GM18867 (cell line): ENCODE data around the gene LDLRAD2.
"Not testable (repeated sequence)": the region's sequence is repeated elsewhere in the genome, so short reads cannot be mapped to it uniquely, and the experiment has no call there.

ENCODE experiments used
- ATAC-seq: cut with Tn5 transposase; IDR thresholded peaks from one replicate; pipeline ENCODE4 v1.9.1; 2021; ENCODE audit warnings: mild to moderate bottlenecking, moderate library complexity; ENCODE audit not compliant: unreplicated experiment

LDLRAD2 gene

DNA sequence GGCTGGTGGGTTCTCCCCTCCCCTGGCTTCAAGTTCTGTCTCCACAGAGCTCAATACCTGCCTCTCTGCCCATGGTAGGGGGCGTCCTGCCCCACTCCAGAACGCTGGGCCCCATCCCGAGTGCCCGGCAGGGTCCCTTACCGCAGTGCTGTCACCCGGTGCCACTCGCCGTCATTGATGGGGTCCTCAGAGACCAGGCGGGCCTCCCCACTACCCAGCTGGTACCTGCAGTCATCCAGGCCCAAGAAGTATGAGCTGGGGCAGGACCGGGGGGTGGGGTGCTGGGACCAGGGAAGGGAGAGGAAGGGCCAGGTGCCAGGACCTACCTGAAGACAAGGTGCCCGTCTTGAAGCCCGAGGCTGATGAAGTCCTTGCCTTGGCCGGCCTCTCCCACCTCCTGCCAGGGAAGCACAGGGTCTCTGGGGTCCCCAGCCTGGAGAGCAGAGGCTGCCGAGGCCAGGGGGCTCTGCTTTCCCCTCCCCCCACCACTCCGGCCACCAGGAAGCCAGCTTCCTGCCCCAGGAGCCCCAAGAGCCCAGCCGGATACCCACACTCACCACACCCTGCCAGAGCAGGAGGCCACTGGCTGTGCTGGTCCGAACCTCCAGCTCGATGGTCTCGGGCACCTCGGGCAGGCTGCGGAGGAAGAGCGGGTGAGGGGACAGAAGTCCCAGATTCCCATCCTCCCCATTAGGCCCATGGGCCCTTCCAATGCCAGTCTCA, 12.1 kb downstream of the LDLRAD2 start:
- ATAC-seq, result no peak

DNA sequence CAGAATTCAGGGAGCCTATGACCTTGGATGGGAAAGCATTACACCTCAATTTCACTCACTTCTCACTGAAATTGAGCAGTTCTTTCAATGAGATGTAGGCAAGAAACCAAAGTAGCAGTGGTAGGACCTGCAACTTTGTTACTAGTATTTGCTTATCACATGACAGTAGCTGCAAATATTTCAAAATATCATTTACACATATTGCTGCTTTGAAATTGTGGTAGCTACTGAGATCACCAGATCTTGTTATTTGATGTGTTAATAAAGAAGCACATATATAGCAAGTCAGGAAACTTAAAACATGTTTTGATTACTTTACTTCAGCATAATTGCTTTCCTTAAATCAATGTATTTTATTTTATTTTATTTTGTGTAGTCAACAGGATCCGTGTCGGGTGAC, 12.9 kb downstream of the LDLRAD2 start:
- no peak for ATAC-seq

DNA sequence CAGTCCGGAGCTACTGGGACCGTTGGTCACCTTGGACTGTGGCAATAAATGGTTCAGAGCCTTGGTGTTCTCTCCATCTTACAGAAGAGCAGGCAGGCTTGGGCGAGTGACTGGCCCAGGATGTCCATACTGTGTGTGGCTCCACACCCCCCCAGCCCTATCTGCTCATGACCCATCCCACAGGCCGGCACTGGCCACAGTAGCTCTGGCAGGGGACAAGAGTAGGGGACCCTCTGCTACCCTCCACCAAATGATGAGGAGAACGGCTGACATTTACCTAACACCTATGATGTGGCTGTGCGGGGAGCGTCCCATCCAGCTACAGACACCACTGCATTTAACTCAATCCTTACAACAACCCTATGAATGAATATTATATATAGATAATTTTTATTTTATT, 13.3 kb downstream of the LDLRAD2 start:
- no peak for ATAC-seq

DNA sequence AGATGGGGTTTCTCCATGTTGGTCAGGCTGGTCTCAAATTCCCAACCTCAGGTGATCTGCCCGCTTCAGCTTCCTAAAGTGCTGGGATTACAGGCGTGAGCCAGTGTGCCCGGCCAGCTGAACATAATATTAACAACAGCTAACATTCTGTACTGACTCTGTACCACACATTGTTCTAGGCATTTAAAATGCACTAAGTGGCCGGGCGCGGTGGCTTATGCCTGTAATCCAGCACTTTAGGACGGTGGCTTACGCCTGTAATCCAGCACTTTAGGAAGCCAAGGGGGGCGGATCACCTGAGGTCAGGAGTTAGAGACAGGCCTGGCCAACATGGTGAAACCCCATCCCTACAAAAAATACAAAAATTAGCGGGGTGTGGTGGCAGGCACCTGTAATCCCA, 14.6 kb downstream of the LDLRAD2 start:
- not testable (repeated sequence) for ATAC-seq

DNA sequence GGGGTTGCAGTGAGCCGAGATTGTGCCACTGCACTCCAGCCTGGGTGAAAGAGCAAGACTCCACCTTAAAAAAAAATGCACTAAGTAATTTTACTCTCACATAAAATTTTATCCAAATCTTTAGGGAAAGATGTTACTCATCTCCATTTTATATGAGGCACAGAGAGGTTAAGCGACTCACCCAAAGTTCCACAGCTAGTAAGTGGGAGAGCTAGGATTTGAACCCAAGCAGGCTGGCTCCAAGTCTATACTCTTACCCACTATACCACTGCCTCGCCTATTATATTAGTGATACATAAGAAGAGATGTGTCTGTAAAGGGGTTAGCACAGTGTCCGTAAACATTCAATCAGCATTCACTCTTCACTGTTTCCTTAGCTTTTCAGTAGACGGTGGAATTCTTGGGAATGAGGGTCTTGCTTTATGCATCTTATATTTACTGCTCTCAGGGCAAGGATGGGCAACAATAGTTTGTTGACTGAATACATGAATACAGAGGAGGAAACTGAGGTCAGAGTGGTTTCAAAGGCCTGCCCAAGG, 15.1 kb downstream of the LDLRAD2 start:
- ATAC-seq, result no peak

DNA sequence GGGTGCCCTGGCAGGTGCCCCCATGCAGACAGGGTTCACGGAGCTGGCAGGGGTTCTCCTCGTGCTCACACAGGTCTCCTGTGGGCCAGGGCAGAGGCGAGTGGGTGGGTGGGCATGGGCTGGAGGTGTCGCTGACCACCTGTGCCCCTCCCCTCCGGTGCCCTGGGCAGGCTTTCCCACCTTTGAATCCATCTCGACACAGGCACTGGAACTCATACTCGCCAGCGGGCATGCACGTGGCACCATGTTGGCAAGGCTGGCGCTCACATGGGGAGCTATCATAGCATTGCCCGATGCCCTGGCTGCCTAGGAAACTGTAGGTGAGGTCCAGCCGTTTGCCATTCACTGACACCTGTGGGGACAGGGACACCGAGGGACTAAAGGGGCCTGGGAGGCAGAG, 16.0 kb downstream of the LDLRAD2 start:
- no peak for ATAC-seq

DNA sequence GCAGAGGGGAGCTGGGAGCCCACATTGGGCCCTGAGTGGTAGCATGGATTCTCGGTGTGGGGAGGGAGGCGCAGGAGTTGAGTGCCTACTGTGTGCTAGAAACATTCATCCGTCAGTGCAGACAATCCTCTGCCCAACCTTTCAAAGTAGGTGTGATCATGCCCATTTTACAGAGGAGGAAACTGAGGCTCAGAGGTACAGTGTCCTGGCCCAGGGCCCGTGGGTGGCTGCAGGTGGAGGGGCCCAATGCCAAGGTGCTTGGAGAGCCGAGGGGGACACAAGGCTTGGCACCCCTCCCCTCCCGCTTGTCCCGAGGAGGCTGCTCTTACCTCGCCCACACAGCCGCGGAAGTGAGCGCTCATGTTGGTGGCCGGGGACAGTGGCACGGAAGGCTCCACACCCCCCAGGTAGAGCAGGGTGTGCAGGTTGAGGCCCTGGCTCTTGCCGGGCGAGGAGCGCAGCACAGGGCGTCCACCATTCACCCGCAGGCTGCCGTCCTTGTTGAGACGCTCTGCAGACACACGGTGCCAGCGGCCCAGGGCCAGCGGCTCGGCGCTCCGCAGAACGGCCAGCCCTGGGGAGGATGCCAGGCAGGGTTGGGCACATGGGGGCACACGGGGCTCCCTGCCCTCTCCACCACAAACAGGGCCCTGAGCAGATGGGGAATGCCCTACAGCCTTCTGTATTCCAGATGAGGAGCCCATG, 16.6 kb downstream of the LDLRAD2 start:
- ATAC-seq, result no peak

DNA sequence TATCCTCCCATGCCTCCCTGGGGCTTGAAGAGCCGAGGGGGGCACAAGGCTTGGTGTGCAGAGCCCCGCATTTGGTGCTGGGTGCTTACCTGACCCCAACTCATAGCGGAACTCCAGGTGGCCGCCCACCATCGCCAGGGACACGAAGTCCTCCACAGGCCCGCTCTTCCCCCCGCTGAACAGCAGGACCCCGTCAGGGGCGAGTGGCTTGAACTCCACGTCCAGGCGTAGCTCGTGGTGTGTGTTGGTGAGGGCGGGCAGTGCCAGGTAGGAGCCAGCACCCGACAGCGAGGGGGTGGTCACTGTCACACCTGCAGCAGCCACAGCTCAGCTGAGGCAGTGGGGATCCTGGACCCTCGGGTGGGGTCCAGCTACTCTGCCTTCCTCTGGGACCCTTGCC, 17.2 kb downstream of the LDLRAD2 start:
- ATAC-seq, result no peak

DNA sequence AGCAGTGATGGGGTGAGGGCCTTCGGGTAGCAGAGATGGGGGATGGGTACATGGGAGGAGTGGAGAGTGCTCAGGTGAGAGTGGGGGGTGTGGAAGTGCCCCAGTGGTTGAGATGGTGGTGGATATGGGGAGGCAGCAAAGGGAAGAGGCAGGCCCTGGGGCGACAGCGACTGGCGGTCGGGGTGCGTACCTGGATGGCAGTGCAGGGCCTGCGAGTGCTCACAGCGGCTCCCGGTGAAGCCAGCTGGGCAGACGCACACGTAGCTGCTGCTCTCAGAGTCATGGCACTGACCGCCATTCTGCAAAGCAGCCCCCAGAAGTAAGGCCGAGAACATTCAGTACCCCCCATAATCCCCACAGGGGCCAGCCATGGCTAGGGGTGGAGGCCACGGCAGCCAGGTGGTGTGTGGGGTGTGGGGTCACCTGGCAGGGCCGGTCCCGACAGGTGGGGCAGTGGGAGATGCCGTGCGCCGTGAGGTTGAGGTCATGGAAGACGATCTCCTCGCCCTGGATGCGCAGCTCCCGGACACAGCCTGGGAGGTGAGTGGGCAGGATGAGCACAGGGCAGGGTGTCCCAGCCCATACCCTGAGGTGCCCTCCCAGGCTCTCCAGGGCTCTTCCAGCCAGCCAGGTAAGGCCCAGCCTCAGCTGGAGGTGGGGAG, 18.9 kb downstream of the LDLRAD2 start:
- no peak for ATAC-seq

DNA sequence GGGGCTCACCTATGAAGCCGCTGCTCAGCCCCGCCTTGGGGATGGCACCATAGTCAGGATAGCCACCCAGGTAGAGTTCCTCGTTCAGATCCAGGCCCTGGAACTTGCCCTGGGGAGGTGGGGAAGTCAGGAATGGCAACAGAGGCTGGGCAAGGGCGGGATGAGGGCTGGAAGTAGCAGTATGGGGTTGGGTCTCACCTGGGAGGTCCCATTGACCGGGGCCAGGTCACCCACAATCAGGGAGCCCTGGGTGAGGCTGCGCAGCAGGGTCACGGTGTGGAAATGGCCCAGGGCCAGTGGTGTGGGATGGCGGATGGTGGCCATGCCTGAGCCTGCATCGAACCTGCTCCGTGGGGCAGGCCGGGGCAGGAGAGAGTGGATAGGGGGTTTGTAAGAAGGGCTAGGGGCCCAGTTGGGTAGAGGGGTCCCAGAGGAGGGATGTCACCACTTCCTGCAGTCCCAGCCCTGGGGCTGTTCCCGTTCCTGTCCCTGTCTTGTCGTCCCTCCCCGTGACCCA, 19.4 kb downstream of the LDLRAD2 start:
- no peak for ATAC-seq

DNA sequence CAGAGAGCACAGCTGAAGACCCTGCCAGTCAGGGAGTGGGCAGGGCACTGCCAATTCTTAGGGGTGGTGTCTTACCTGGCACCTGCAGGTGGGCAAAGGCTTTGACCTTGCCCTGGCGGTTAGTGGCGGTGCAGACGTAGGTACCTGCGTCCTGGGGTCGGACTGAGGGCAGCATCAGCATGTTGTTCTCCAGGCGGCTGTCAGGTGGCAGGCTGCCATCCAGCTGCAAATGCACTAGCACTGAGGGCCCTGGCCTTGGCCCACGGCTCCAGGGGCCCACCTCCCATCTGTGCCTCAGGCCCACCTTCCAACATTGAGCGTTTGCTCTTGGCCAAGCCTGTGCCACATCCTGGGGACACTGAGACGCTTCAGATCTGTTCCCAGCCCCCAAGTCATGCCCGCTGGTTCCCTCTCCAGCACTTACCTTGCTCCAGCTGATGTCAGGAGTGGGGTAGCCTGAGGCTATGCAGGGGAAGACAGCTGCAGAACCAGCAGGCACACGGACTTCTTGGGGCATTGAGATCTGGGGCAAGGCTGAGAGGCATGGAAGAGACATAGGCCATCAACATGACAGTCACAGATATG, 21.4 kb downstream of the LDLRAD2 start:
- ATAC-seq, result no peak

DNA sequence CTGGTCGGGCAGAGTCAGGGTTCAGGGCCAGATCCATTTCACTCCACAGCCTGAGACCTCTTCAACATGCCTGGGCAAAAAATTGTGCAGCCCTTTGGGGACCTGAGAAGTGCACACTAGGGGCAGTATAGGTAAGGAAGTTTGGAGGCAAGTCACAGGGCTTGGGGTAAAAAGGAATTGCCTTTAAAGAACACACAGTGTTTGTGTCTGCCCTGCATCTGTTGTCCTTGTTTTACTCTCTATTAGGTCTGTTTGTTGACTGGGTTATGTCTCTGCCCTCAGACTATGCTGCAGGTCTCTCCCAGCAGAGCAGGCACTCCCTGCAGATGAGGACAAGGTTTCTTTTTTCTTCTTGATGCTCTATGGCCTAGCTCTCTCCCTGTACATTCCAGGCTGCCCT, 22.0 kb downstream of the LDLRAD2 start:
- no peak for ATAC-seq

DNA sequence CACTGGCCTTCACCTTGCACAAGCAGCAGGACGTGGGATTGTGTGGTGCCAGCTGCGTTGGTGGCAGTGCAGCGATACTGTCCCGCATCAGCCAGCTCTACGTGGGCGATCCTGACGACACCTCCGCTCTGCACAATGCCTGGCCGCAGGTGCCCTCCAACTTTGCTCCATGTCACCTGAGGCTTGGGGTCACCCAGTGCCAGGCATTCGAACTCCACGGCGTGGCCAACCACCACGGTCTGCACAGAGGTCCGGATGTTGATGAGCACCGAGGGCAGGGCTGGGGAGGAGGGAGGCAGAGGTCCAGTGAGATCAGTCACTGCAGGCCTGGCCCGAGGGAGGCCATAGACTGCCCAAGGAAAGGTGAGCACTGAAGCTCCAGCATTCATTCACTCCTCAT, 22.6 kb downstream of the LDLRAD2 start:
- no peak for ATAC-seq

DNA sequence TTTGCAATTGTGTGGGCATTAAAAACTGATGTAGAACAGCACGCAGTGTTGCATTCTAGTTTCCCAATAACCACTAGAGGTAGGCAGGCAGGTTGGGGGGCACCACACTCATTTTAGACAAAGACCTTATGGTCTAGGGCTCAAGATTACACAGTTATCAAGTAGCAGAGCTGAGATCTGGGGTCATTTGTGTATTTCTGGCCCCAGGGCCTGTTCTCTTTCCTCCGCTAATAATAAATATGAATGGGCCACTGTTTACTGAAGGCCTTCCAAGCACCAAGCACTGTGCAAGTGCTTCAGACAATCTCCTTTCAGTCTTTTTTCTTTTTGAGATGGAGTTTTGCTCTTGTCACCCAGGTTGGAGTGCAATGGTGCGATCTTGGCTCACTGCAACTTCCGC, 23.9 kb downstream of the LDLRAD2 start:
- ATAC-seq, result no peak

DNA sequence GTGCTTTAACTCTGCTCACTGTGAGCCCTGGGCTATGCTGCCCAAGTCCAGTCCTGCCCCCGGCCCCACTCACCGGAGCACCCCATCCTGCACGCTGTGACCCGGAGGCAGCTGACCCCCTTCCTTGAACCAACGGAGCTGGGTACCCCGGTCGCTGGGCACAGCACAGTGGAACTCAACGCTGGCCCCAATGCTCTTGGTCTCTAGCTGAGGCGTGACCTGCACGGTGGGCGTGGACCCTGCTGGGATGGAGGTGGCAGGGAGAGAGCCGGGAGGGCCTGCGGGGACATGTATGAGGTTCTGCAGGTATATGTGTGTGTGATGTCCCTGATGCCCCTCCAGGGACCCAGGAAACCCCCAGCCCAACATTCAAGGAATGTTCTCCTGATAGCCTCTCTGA, 24.7 kb downstream of the LDLRAD2 start:
- no peak for ATAC-seq

DNA sequence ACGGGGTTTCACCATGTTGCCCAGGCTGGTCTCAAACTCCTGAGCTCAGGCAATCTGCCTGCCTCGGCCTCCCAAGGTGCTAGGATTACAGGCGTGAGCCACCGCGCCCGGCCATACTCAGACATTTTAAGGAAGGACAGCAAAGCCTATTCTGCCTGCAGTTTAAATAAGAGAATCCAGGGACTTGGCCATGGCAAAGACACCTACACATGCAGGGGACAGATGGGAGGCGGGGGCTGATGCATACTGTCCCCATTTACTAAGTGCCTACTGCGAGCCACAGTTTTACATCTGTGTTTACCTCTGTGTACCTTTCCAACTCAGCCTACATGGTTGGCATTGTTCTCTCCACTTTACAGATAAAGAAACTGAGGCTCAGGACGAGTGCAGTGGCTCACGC, 25.4 kb downstream of the LDLRAD2 start:
- no peak for ATAC-seq

DNA sequence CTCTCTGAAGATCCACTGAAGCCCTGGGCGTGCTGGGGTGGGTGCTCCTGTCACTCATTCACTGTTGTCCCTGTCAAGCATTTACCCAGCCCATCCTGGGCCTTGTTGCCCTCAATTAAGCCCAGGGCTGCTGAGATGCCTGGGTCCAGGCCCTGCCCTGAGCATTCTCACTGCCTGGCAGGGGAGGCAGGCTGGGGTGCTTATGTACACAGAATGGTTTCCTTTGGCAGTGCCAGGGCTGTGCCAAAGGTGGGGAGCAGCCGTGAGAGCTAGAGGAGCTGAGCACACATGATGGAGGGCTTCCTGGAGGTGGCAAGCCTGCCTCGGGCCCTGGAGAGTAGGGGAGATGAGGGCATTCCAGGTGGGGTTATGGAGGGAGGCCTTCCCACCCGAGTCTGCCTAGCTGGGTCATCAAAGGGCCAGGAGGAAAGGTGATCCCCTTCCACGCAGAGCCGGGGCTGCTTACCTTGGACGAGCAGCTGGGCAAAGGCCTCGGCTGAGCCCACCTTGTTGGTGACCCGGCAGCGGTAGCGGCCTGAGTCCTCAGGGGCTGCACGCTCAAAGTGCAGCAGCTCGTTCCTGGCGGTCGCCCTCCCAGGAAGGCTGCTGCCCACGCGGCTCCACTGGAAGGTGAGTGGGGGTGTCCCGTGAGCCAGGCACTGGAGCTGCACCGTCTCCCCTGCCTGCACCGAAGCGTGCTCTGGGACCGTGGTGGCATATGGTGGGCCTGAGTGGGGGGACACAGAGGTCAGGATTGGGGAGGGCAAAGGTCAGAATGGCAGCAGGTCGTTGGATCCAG, 26.5 kb downstream of the LDLRAD2 start:
- no peak for ATAC-seq

DNA sequence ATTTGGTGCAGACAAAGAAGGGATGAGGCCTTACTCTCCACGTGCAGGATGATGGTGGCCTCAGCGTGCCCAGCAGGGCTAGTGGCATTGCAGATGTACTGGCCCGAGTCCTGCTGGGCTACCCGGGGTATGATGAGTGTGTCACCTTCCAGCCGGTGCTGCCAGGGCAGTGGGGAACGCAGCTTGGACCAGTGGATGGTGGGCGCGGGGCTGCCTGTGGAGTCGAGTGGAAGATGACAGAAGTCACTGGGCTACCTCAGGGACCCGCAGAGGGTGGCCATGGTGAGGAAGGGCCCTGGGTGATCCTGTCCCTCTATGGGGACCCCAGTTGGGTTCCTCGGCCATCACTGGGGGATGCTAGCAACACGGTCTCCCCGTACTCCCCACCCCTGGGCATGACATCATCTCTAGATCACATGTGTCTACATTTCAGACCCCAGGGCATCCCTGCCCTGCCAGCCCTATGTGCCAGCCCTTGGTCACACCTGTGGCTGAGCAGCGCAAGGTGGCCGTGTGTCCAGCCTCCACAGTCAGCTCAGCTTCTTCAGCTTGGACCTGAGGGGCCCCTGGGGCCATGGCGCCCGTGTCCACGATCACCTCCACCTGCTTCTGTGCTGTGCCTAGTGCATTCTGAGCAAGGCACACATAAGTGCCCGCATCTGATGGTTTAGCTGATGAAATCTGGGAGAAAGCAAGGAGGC, 27.4 kb downstream of the LDLRAD2 start:
- no peak for ATAC-seq

DNA sequence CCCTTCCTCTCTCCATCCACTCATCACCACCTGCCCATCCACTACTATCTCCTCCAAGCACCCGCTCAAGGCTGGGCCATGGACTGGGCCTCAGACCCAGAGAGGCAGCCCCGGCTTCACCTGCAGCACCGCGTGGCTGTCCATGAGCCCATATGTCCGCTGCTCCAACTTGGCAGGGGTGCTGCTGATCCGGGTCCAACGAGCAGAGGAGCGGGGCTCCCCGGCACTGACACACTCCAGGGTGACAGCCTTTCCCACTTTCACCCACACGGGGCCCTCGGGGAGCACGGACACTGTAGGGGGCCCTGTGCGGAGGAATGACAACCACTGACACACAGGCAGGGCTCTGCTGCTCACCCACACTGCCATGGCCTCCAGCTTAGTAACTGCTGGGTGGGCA, 28.9 kb downstream of the LDLRAD2 start:
- ATAC-seq, result no peak
